ENCODE measurements around the gene DENND4A.

DNA sequence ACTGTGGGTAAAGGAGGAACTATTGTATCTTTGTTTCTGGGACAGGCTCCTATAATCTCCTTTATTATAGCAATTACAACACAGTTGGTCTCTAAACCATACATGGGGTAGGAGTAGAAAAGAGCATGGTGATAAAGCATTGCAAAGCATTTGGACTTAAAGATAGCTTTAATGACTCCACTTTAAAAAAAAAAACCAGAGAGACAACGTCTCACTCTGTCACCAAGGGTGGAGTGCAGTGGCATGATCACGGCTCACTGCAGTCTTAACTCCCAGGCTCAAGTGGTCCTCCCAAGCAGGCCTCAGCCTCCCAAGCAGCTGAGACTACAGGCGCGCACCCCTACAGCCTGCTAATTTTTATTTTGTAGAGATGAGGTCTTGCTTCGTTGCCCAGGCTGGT, 68.2 kb downstream of the DENND4A start:
- TF ChIP-seq FOXM1 (IDR thresholded peaks at IDR 0.05; ENCODE audit: borderline replicate concordance) (no peak), FOXA1 (IDR thresholded peaks at IDR 0.05) (no peak)
